Measurements from ENCODE around the gene SPATA46.

- no peak for TF ChIP-seq POLR2A (IDR thresholded peaks at IDR 0.05)
- TF ChIP-seq CTCF (IDR thresholded peaks at IDR 0.05): no peak
Observed at GRCh38 chr1:162397039-162397448, 20.4 kb upstream of the SPATA46 start.

Measured in prostate gland (tissue), 2 donors.